NCI-H128 (cell line): ENCODE results near the gene ADARB2.
"Not testable (repeated sequence)": the region's sequence is repeated elsewhere in the genome, so short reads cannot be mapped to it uniquely, and the experiment has no call there.

Experiments used
- DNase-seq: peaks from one replicate; lab custom pipeline; 2025; ENCODE audit not compliant: unreplicated experiment; lab: John Stamatoyannopoulos, UW

The ADARB2 gene

DNA sequence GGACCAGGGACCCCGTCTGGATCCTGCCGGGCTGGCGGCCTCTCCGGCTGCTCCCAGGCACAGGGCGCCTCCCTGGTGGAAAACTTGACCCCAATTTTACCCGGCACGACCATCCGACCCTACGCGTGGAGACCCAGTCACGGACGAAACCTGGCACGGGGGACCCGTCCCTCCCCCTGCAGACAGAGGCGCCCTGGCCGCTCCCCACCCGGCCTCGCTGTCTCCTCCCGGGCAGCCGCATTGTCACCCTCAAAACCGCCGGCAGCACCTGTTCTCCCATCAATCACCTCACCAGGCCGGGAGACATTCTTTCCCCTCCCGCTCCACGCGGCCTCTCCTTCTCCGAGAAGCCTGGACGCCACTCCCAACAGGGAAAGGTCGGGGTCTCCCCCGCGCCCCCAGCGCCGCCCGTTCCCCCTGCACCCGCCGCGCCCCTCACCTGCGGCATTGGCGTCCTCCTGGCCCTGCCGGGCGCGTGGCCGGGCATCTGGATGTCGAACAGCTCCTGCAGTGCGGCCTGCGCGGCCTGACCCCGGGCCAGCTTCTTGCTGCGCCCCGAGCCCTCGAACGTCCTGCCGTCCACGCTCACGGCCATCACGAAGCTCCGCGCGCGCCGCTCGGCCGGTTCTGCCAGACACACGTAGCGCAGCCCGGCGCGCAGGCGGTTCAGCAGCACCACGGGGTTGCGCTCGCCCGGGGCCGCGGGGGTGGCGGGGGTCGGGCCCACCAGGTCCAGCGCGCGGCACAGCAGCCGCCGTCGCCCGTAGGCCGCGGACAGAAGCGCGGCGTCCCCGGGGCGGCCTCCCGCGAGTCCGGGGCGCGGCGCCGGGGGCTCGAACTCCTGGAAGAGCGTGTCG lies 374.5 kb downstream of the ADARB2 start:
- no peak for DNase-seq

DNA sequence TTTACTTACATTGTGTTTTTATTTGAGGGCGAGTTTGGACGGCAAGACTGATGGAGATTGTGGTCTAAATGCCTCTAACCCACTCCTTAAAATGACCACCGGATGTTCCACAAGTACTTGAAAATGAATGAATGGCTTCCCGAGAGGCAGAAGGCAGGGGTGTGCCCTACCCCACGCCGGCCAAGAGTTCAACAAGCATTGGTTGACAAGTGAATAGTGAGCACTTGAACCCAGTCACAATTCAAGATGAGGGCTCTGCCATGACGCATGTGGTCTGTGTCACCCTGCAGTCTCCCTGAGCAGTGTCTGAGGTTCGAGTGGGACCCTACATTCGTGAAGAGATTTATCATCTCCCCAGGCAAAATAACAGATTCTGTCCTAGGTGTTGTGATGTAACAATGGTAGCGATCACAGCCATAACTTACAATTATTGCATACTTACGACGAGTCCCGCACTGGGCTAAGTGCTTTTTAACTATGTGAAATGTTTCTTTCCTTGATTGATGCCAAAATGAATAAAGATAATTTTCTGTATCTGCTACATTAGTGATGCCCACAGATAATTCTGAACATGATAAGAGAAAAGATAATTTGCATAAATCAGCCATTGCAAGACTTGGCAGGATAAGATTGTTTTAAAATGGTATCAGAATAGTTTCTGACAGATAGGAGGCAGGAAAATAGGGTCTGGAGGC lies 375.8 kb downstream of the ADARB2 start:
- DNase-seq = no peak

DNA sequence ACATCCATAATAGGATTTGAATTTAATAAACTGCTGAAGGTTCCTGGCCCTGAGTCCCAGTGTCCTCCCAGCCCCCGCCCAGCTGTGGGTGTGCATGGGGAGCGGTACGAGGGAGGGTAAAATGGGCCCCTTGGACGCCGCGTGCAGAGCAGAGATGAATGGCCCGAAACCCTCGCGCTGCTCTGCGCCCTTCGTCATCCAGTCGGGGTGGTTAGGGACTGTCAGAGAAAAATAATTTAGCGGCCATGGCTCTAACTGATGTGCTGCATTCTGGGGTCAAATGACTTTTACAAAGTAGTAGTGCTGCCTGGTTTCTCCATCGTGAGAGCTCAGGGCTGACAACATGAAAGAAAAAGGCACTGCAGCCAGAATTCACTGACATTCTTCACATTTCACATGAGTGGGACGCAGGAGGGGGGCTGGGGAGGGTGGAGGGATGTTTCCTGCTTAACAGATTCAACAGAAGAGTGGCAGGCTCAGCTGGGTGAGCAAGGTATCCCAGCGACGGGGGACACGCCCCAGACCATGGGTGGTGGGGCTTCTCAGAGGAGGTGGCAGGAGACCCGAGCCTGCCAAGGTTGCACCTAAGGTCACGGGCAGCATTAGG lies 376.7 kb downstream of the ADARB2 start:
- no peak for DNase-seq

DNA sequence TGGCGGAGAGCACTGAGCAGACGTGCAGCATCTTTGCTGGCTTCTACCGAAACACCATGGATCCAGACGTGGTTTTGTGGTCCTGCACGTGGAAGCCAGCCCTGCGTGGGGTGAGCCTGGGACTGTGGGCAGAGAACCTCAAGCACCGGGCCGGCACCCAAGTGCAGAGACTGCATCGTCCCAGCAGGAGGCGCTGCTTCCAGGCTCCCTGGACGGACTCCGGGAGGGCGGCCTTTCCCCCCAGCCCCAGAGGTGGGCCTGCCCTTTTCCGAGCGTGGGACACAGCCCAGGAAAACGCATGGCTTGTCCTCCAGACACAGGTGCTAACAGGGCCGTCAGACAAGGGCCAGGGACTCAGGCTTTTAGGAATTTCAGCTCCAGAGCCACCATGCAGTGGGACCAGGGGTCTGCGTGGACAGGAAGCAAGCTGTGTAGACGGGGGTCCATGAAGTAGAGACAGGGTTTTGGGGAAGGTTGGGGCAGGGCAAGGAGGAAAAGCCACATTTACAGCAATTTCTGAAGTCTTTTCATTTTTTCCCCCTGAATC lies 377.2 kb downstream of the ADARB2 start:
- DNase-seq = no peak

DNA sequence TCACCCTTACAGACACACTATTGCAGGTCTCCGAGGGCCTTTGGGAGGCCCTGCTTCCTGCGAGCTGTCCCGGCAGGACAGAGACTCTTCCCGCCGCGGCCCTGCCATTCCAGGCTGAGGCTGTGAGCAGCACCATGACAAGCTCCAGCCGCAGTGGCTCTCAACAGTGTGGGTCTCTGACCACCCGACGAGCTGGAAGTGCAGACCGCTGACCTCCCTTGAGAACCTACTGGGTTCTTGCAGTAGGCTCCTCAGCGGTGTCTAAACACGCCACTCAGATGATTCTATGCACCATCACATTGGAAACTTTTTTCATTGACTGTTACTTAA lies 377.7 kb downstream of the ADARB2 start:
- DNase-seq = no peak

DNA sequence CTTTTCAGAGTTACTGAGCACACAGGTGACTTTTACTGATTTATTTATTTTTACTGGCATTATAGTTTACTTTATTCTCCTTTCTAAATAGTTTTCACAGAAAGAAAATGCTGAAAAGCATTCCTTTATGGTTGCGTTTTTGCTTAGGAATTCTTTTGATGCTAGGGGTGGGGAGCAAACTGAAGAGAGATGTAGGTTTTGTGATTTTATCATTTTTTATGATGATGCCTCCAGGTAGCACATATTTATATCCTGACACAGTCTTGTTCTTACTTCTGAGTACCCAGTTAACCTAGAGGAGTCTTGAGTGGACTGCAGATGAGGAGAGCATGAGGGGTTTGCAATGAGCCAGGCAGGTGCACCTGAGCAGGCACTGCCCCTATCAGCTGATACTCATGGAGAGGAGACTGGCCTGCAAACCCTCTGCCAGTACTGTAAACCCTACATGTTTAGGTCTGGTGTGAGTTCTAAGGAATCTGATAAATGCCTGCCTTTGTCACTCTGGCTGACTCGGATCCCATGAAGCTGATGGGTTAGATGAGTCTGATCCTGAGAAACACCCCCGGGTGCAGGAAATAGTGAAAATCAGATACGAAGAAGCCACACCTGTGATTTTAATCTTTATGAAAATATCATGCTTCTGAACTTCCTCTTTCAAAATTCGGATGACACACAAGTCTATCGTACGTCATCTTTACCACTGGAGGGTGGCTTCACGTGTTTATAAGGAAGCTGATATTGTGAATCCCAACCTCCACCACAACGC lies 378.3 kb downstream of the ADARB2 start:
- DNase-seq = no peak

DNA sequence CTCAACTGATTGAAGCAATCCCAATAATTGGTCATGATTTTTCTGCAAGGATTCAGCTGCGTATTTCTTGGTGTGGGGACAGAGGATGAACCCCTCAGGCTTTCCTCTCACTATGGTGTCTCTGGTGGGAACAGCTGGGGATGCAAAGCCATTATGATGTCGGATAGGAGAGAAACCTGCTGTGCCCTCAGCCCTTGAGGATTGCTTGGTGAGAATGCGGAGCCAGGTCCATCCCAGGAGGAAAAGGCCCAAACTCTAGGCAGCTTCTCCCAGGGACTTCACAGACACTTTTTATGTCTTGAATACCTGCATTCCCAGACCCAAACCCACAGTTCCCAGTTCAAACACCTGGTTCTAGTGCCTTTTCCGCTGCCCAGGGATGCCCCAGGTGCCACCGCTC lies 379.2 kb downstream of the ADARB2 start:
- no peak for DNase-seq

DNA sequence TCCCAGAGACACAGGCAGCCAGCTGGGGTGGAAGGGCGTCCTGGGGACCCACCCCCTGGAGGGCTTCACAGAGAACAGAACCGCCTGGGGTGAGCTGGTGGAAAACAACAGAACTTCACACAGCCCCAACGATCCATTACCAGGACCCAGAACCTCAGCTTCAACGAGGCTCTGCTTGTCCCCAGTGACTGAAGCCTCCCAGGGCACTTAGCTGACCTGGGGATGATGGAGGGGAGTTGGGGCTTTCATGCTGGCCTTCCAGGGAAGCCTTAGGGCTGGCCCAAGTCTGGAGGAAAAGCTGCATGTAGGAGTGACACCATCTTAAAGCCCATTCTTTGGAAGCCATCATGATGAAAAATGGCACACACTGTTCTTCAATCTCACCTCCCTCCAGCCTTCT lies 381.0 kb downstream of the ADARB2 start:
- DNase-seq = no peak

DNA sequence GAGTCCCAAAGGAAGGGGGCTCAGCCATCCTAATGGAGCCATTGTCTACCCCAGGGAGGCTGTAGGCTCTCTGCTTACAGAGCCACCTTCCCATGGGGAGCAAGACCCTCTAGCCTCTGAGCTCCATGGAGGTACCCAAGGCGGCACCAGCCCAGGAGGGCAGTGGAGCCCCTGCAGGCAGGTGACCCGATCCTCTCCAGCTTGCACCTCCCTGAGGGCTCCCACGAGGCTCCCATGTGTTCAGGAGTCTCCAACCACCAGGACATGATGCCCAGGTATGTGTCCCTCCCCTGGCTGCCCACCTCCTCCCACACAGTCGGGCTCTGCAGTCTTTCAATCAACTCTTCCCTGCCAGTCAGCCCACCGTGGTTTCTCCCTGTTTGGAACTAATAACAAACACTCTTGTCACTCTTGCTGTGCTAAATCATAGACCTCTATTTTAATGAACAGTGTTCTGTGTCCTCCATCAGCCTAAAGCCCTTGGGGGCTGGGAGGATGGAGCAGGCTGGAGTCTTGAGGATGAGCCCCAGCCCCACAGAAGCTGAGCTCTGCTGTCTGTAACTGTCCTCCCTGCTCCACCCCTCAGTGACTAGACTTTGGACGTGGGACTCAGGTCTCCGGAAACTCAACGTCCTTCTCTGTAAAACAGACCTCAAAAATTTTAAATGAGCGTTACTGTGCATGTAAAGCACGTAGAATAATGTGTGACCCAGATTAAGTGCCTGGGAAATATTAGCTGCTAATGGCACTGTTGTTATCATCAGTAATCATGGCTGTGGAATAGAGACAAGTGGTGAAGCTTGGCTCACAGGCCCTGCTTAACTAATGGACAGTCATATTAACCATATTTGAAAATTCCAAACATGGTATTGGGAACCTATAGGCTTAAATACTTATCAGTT lies 382.3 kb downstream of the ADARB2 start:
- no peak for DNase-seq

DNA sequence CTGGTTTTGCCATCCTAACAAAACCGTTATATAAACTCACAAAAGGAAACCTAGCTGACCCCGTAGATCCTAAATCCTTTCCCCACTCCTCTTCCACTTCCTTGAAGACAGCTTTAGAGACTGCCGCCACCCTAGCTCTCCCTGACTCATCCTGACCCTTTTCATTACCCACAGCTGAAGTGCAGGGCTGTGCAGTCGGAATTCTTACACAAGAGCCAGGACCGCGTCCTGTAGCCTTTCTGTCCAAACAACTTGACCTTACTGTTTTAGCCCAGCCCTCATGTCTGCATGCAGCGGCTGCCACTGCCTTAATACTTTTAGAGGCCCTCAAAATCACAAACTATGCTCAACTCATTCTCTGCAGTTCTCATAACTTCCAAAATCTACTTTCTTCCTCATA lies 385.0 kb downstream of the ADARB2 start:
- DNase-seq = not testable (repeated sequence)

DNA sequence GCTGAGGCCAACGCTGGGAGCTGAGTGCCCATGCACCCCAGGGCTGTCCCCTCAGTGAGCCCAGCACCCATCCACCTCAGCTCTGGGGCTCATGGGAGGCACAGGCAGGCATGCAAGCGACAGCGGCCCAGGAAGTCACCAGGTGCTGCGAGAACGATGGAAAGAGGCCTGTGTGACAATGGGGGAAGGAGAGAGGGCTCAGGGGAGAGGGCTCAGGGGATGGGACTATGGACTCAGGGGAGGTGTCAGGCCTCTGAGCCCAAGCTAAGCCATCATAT lies 388.6 kb downstream of the ADARB2 start:
- DNase-seq = no peak

DNA sequence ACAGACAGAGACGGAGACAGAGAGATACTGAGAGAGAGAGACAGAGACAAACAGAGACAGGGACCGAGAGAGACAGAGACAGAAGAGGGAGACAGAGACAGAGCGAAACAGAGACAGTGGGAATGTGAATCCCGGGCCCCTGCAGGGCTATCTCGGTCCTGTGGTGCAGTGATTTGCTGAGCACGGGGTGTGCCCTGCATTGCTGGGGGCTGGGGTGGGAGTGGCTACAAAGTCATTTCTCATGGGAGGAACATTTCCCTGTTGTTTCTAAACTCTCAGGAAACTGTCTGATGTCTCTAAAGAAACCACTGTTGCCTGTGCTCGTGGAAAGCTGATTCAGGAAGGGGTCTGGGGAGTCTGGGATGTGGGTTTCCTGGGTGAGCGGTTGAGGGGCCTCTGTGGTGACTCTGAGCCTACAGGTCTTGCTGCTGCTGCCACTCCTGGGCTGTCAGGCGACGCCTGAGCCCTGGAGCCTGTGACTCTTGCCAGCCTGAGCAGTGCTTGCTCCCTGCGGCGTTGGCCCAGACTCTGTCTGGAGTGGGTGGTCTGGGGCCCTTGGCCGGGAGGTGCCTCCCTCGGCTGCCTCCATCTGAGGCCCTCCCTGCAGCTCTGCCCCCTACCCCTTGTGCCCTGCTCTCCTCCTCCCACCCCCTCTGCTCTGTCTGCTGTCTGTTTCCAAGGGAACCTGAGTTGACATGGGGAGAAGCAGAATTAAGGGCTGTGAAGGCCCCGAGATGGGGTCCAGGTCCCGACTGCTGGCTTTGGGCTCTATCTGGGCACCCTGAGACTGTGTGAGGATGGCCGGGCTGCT lies 389.2 kb downstream of the ADARB2 start:
- no peak for DNase-seq

DNA sequence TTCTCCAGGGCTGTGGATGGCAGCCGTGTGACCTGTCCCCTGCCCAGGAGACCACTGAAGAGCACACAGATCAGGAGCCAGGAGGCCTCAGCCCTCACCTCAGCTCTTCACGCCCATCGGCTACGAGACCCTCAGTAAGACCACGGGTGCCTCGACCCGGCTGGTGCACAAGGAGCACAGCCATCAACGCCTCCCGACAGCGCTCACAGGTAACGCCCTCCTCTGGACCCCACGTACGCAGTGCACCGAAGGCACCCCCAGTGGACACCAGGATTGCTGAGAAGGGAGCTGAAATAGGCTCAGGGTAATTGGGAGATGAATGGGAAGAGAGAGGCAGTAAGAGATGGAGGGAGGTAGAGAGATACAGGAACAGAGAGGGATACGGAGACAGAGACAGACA lies 389.8 kb downstream of the ADARB2 start:
- DNase-seq = no peak

DNA sequence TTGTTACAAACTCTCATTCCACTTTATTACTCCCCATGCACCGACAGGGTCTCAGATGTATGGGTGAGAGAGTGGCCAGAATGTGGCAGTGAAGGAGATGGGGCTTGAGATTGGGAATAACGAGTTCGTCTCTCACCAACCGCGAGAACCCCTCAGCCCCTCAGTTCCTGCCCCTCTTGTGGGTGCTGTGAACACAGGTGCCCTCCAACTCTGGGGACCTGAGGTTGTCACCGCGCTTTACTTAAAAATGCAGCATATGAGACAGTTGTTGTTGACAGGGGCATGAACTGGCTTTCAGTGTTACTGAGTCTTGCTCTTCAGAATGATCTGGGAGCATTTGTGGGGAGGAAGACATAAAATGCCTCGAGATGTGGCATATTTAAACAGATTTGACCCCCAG lies 391.1 kb downstream of the ADARB2 start:
- DNase-seq = no peak

DNA sequence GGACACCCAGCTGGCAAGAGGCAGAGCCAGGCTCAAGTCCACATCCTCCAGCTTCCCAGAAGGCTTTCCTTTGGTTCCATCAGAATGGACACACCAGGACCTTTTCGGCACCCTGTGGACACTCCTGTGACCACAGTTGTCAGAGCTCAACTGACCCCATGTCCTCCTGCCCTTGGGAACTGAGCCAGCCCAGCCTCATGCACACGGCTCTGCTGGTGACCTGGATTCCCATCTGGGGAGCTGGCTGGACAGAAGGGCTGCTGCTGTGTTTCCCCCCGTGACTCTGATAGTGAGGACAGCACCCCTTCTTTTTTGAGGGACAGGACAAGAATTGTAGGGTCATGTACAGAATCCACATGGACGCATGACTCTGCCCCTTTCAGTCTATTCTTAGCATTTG lies 392.0 kb downstream of the ADARB2 start:
- no peak for DNase-seq

DNA sequence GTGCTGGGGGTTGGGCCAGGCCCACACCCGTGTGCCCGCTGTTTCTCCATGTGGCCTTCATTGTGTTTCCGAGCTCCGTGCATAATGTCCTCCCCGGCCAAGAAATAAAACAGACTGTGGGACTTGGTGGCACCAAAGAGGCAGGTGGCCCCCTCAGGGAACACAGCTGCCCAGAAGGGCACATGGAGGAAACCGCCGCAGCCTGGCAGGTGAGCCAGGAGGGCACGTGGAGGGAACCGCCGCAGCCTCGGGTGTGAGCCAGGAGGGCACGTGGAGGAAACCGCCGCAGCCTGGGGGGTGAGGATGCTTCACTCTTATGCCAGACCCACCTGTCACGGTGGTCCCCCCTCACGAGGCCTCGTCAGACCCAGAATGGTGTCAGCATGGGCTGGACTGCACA lies 392.5 kb downstream of the ADARB2 start:
- no peak for DNase-seq

DNA sequence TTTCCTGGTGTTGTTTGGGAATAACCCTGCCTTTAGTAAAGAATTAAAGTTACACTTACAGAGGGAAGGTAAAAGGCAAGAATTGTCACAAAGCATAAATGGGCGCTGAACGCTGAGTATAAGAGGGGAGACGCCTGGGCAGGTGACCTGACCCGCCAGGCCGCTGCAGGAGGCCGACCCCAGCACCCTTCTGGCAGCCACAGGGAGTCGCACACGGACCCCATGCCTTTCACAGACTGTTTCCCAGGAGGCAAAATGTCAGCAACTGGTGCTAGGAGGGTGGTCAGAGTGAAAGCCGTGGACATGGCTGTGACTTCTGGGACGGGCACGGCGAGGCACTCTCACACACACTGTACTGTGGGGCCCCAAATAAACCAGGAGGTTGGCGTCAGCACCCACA lies 392.9 kb downstream of the ADARB2 start:
- DNase-seq = no peak

DNA sequence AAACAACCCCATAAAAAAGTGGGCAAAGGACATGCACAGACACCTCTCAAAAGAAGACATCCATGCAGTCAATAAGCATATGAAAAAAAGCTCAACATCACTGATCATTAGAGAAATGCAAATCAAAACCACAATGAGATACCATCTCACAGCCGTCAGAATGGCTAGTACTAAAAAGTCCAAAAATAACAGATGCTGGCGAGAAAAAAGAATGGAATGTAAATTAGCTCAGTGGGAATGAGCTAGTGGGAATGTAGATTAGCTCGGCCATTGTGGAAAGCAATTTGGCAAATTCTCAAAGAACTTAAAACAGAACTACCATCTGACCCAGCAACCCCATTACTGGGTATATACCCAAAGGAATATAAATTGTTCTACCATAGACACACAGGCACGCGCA lies 394.1 kb downstream of the ADARB2 start:
- DNase-seq = no peak

DNA sequence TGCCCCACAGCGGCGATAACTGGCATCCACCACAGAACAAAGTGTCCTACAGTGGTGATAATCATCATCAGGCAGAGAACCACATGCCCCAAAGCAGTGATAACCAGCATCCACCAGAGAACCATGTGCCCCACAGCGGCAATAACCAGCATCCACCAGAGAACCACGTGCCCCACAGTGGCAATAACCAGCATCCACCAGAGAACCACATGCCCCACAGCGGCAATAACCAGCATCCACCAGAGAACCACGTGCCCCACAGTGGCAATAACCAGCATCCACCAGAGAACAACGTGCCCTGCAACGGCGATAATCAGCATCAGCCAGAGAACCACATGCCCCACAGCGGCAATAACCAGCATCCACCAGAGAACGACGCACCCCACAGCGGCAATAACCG lies 396.3 kb downstream of the ADARB2 start:
- DNase-seq = not testable (repeated sequence)

DNA sequence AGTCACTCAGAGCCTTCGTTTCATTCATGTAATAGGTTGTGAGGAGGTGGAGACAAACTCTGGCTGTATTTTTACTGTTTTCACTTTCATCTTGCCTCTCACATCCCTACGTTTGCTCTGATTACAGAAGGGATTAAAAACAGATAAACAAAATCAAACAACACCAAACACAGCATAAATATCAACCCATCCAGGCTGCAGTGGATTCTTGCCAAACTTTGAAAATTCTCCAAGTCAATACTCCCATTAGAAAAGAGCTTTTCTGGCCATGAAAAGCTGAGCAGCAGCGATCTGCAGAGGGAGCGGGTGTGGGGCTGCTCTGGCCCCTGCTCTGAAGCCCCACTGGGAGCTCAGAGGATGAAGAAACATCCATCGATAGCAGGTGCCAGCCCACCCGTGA lies 397.9 kb downstream of the ADARB2 start:
- DNase-seq = no peak
